NB4 (cell line): ENCODE measurements around the gene ROMO1.

Experiments used
- MYC ChIP-seq: IDR thresholded peaks from 2 replicates; pipeline ENCODE4 v1.6.1; 2011; ENCODE audit warnings: low read depth, low read length
- POLR2A ChIP-seq: IDR thresholded peaks from 2 replicates; pipeline ENCODE4 v1.6.1; 2011; ENCODE audit warnings: mild to moderate bottlenecking; ENCODE audit not compliant: insufficient read length; ENCODE audit errors: extremely low read depth
- TF ChIP-seq, protein P1 (sequence below): IDR thresholded peaks from one replicate; pipeline ENCODE4 v1.5.1; 2012; ENCODE audit warnings: low read depth, low read length

GRCh38 chr20:35700625-35701148 lies 1.5 kb downstream of the ROMO1 start:
- no peak for TF ChIP-seq POLR2A
- TF ChIP-seq MYC: no peak
- TF ChIP-seq, protein P1, sequence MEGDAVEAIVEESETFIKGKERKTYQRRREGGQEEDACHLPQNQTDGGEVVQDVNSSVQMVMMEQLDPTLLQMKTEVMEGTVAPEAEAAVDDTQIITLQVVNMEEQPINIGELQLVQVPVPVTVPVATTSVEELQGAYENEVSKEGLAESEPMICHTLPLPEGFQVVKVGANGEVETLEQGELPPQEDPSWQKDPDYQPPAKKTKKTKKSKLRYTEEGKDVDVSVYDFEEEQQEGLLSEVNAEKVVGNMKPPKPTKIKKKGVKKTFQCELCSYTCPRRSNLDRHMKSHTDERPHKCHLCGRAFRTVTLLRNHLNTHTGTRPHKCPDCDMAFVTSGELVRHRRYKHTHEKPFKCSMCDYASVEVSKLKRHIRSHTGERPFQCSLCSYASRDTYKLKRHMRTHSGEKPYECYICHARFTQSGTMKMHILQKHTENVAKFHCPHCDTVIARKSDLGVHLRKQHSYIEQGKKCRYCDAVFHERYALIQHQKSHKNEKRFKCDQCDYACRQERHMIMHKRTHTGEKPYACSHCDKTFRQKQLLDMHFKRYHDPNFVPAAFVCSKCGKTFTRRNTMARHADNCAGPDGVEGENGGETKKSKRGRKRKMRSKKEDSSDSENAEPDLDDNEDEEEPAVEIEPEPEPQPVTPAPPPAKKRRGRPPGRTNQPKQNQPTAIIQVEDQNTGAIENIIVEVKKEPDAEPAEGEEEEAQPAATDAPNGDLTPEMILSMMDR: no peak
